ENCODE data around the gene WDR35. TPM values are rescaled to one million over a fixed set of nuclear protein-coding genes. Genes with fewer than 3 reads are reported as not detected.

The WDR35 gene
- total and polyA plus RNA-seq, 4 donors, result 0.97 to 3.8 (median 1.6) TPM

DNA sequence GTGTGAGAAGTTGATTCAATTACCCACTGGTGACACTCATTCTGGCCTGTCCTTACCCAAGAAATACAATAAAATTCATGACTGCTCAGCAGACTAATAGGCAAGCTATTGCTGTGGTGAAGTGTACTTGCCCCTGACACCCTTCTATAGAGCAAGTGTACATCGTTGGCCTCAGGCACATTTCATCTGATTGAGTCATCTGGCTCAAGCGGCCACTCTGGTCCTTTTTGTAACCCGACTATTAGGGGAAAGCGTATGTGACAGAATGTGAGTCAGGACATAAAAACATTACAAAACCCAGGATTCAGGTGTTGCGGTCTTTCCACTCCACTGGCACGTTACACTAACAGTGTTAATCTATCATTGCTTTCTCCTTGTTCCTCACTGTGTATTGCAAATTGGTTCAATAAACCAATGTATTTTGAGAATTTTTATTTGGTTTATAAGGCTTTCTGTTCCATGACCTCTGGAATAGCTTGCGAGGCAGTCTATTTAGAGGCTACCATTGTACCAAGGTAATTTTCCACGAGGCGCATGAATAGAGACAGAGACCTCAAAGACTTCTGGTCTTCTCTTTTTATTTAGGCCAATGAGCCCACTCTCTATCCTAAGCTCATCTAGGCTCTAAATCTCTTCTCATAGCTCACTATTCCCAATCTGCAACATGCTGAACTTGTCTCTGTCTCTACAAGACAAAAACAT, 77.9 kb downstream of the WDR35 start:
- H3K9ac ChIP-seq (ENCODE audit: low read depth in 1 of 2, low read length in 2 of 2), result no peak overlapping the region
- WGBS, result 96% methylated on average over 9 of the region's 9 CpGs
- H3K9me3 ChIP-seq (ENCODE audit: control insufficient read depth in 4 of 4, low read length in 3 of 4), result no peaks in the 10 kb centered on the region
- no peak overlapping the region for H3K27ac ChIP-seq (ENCODE audit: low read depth in 1 of 2, low read length in 2 of 2)
- peaks cover 0 to 2% (median 0%) of the 10 kb centered on the region in 4 donors for H3K36me3 ChIP-seq (ENCODE audit: control insufficient read depth in 4 of 4, insufficient read depth in 3 of 4, low read depth in 1 of 4, low read length in 3 of 4)
- H3K4me3 ChIP-seq (ENCODE audit: low read depth in 1 of 3, low read length in 3 of 3), result no peak overlapping the region
- H3K4me1 ChIP-seq (ENCODE audit: control insufficient read depth in 4 of 4, insufficient read depth in 4 of 4, low read length in 3 of 4), result no peaks in the 10 kb centered on the region
- no peaks in the 10 kb centered on the region for H3K27me3 ChIP-seq (ENCODE audit: control insufficient read depth in 4 of 4, insufficient read depth in 4 of 4, low read length in 3 of 4)
- TF ChIP-seq SP1 (IDR thresholded peaks at IDR 0.05), result no peak
- no peak for TF ChIP-seq NR2F2 (IDR thresholded peaks at IDR 0.05)
- TF ChIP-seq, protein P1, sequence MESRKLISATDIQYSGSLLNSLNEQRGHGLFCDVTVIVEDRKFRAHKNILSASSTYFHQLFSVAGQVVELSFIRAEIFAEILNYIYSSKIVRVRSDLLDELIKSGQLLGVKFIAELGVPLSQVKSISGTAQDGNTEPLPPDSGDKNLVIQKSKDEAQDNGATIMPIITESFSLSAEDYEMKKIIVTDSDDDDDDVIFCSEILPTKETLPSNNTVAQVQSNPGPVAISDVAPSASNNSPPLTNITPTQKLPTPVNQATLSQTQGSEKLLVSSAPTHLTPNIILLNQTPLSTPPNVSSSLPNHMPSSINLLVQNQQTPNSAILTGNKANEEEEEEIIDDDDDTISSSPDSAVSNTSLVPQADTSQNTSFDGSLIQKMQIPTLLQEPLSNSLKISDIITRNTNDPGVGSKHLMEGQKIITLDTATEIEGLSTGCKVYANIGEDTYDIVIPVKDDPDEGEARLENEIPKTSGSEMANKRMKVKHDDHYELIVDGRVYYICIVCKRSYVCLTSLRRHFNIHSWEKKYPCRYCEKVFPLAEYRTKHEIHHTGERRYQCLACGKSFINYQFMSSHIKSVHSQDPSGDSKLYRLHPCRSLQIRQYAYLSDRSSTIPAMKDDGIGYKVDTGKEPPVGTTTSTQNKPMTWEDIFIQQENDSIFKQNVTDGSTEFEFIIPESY (IDR thresholded peaks at IDR 0.05), result no peak
- TF ChIP-seq FOXA2 (IDR thresholded peaks at IDR 0.05), result no peak
- TF ChIP-seq RXRA (IDR thresholded peaks at IDR 0.05), result no peak
- no peak for TF ChIP-seq HNF4A (conservative IDR thresholded peaks at IDR 0.05)
- TF ChIP-seq, protein P2, sequence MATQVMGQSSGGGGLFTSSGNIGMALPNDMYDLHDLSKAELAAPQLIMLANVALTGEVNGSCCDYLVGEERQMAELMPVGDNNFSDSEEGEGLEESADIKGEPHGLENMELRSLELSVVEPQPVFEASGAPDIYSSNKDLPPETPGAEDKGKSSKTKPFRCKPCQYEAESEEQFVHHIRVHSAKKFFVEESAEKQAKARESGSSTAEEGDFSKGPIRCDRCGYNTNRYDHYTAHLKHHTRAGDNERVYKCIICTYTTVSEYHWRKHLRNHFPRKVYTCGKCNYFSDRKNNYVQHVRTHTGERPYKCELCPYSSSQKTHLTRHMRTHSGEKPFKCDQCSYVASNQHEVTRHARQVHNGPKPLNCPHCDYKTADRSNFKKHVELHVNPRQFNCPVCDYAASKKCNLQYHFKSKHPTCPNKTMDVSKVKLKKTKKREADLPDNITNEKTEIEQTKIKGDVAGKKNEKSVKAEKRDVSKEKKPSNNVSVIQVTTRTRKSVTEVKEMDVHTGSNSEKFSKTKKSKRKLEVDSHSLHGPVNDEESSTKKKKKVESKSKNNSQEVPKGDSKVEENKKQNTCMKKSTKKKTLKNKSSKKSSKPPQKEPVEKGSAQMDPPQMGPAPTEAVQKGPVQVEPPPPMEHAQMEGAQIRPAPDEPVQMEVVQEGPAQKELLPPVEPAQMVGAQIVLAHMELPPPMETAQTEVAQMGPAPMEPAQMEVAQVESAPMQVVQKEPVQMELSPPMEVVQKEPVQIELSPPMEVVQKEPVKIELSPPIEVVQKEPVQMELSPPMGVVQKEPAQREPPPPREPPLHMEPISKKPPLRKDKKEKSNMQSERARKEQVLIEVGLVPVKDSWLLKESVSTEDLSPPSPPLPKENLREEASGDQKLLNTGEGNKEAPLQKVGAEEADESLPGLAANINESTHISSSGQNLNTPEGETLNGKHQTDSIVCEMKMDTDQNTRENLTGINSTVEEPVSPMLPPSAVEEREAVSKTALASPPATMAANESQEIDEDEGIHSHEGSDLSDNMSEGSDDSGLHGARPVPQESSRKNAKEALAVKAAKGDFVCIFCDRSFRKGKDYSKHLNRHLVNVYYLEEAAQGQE (IDR thresholded peaks at IDR 0.05), result no peak
- TF ChIP-seq RAD21 (IDR thresholded peaks at IDR 0.05), result no peak
- DNase-seq (ENCODE audit: low spot score), result no peak

DNA sequence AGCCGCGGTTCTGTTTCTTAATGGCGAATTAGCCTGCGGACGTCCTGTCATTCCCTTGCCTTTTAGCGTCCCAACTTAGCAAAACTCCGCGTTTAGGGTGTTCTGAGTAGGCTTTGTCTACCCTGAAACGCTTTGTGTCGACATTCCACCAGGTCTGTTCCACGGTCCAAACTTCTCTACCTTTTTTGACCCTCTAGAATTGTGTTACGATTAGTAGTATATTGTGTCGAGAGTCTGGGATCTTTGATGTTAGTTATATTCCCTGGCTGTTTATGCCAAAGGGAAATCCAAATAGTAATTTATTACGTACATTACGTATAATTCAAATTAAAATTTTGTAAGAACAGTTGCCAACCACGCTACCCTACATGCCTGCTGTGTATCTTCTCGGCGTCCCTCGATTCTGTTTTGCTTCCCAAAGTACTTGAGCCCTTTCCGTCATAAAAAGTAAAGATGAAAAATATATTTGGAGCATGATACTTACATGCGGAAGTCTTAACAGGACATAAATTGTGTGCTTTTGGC, 87.6 kb downstream of the WDR35 start:
- no peaks in the 10 kb centered on the region for H3K36me3 ChIP-seq (ENCODE audit: control insufficient read depth in 4 of 4, insufficient read depth in 3 of 4, low read depth in 1 of 4, low read length in 3 of 4)
- TF ChIP-seq HNF4A (conservative IDR thresholded peaks at IDR 0.05) (no peak), JUND (IDR thresholded peaks at IDR 0.05) (no peak), TAF1 (conservative IDR thresholded peaks at IDR 0.05) (peak; percentile 3)
- peak overlapping the region; percentile 93 to 97 for H3K9ac ChIP-seq (ENCODE audit: low read depth in 1 of 2, low read length in 2 of 2)
- H3K27ac ChIP-seq (ENCODE audit: low read depth in 1 of 2, low read length in 2 of 2), result peak overlapping the region; percentile 75 to 99
- H3K4me3 ChIP-seq (ENCODE audit: low read depth in 1 of 3, low read length in 3 of 3), result peak overlapping the region; percentile 79 to 99 (median 83)
- H3K4me1 ChIP-seq (ENCODE audit: control insufficient read depth in 4 of 4, insufficient read depth in 4 of 4, low read length in 3 of 4), result peaks cover 10 to 37% (median 29%) of the 10 kb centered on the region in 4 donors
- DNase-seq (ENCODE audit: low spot score), result no peak
- H3K9me3 ChIP-seq (ENCODE audit: control insufficient read depth in 4 of 4, low read length in 3 of 4), result no peaks in the 10 kb centered on the region
- H3K27me3 ChIP-seq (ENCODE audit: control insufficient read depth in 4 of 4, insufficient read depth in 4 of 4, low read length in 3 of 4), result no peaks in the 10 kb centered on the region
- 1% methylated on average over 21 of the region's 21 CpGs for WGBS
